NCI-H1048 (cell line): ENCODE results near the gene ATP9B.

Experiments used
- DNase-seq: peaks from one replicate; lab custom pipeline; 2025; lab: John Stamatoyannopoulos, UW

The ATP9B gene

GRCh38 chr18:79068937-79069716 lies at the start of gene ATP9B:
ATP9B (plus strand) TSS chr18:79069394; CDS start chr18:79069411, 17 bp downstream.
- DNase-seq: peak; percentile 79

GRCh38 chr18:79019881-79020280 lies 49.3 kb upstream of the ATP9B start:
- no peak for DNase-seq

- no peak for DNase-seq
Measured at GRCh38 chr18:79022603-79023002, 46.6 kb upstream of the ATP9B start.

GRCh38 chr18:79026491-79026890 lies 42.7 kb upstream of the ATP9B start:
- DNase-seq: no peak

- no peak for DNase-seq
Measured at GRCh38 chr18:79030680-79031079, 38.5 kb upstream of the ATP9B start.

GRCh38 chr18:79042276-79042675 lies 26.9 kb upstream of the ATP9B start:
- DNase-seq: no peak

- DNase-seq: no peak
Measured at GRCh38 chr18:79043288-79043687, 25.9 kb upstream of the ATP9B start.

- no peak for DNase-seq
Measured at GRCh38 chr18:79046522-79046921, 22.7 kb upstream of the ATP9B start.

- DNase-seq: no peak
Measured at GRCh38 chr18:79047556-79048244, 21.5 kb upstream of the ATP9B start.

GRCh38 chr18:79048245-79048632 lies 21.0 kb upstream of the ATP9B start:
- no peak for DNase-seq

- DNase-seq: no peak
Measured at GRCh38 chr18:79049506-79049905, 19.7 kb upstream of the ATP9B start.

GRCh38 chr18:79050005-79050404 lies 19.2 kb upstream of the ATP9B start:
- DNase-seq: no peak

GRCh38 chr18:79056827-79057367 lies 12.3 kb upstream of the ATP9B start:
- no peak for DNase-seq

GRCh38 chr18:79058007-79058406 lies 11.2 kb upstream of the ATP9B start:
- no peak for DNase-seq

GRCh38 chr18:79062806-79063205 lies 6.4 kb upstream of the ATP9B start:
- no peak for DNase-seq

GRCh38 chr18:79064228-79064627 lies 5.0 kb upstream of the ATP9B start:
- no peak for DNase-seq

GRCh38 chr18:79065802-79066201 lies 3.4 kb upstream of the ATP9B start:
- DNase-seq: no peak

- no peak for DNase-seq
Measured at GRCh38 chr18:79067611-79068010, 1.6 kb upstream of the ATP9B start.

GRCh38 chr18:79068341-79068936 lies 755 bp upstream of the ATP9B start:
- DNase-seq: no peak

GRCh38 chr18:79069717-79070151 lies 540 bp downstream of the ATP9B start:
- no peak for DNase-seq

GRCh38 chr18:79070486-79070885 lies 1.3 kb downstream of the ATP9B start:
- DNase-seq: no peak

- DNase-seq: no peak
Measured at GRCh38 chr18:79071037-79071436, 1.8 kb downstream of the ATP9B start.
